Measurements from ENCODE around the gene USF1. TPM values are rescaled to one million over a fixed set of nuclear protein-coding genes. Genes with fewer than 3 reads are reported as not detected.
"Not testable (repeated sequence)": the region's sequence is repeated elsewhere in the genome, so short reads cannot be mapped to it uniquely, and the experiment has no call there.

The USF1 gene
- total RNA-seq, 1 experiment from 2014 or later = 51.2 TPM

DNA sequence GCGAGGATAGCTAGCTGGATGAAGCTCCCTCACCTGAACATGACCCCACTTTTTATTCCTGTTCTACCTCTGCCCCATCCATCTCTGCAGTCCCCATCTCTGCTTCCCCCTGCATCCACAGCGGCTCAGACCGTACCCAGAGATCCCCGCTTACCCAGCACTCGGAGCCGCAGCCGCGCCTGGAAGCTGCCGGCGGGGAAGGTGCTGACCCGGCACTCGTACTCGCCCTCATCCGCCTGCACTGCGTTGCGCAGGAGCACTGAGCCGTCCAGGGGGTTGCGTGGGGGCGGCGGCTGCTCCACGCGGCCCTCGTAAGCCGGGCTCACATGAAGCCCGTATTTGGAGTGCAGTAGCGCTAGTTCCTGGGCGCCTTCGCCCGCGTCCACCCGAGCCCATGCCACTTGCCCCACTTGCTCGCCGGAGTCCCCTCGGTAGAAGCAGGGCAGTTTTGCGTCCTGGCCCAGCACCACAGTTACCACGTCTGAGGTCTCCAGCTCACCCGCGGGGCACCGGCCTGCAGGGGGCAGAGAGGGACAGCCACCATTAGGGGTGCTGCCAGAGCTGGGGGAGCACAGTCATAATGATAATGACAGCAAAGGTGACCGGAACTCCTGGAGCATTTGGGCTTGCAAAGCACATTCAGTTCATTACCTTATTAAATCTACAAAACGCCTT, 33.8 kb upstream of the USF1 start:
- no peak for DNase-seq (ENCODE audit: extremely low read depth, low read depth)

DNA sequence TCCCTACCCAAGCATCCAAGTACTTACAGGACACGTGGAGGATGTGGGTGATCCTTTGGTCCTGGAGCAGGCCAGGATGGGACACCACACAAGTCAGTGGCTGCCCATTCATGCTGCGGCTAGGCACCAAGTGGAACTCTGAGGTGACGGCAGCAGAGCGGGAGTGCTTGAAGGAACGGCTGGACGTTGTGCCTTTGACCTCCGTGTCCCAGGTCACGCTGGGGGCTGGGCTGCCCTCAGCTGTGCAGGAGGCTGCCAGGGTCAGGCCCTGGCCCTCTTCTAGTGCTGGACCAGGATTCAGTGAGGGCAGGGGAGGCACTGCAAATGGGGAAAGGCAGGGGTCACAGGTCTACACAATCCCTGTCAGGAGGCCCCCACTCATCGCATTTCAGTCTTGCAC, 31.6 kb upstream of the USF1 start:
- DNase-seq (ENCODE audit: extremely low read depth, low read depth) = no peak

DNA sequence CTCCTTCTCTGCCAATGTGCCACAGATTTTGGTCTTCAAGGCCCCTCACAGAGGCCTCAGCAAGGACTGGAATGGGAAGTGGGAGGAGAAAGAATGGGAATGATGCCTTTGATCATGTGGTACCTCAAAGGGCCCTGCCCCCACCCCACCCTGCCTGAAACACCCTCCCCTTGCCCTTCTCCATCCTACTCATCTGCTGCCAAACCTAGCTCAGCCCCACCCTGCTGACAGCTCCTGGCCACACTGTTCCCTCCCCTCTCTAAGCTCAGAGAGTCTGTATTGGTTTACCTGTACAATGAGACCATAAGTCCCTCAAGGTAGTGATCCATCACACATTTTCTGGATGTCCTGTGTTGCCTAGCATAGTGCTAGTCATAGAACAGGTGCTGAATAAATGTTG, 30.6 kb upstream of the USF1 start:
- no peak for DNase-seq (ENCODE audit: extremely low read depth, low read depth)

DNA sequence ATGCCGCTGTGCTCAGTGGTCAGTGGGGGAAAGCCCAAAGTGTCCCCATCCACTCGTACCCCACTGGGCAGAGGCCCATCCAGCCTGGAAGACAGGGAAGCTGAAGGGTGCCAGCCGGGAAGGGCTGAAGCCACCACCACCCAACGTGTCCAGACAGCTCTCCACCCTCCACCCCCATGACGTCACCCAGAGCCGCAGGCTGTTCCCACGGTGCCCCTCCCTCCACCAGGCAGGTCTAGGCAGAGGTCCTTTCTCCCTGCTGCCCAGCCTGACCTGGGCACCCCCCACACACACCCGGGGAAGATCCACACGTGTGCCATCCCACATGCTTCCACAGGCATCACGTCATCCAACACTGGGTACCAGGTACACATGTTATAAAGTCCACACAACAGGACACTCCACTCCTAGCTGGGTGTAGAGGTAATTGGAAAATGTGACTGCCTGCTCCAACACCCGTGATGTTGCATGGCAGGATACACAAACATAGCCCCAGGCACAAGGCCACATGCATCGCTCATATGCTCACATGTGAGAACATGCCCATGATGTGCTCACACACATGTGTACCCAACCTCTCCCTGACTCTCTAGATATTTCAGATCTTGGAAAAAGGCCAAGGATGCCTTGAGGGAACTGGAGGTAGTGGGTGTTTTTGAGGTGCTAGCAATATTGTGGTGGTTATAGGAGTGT, 29.0 kb upstream of the USF1 start:
- no peak for DNase-seq (ENCODE audit: extremely low read depth, low read depth)

DNA sequence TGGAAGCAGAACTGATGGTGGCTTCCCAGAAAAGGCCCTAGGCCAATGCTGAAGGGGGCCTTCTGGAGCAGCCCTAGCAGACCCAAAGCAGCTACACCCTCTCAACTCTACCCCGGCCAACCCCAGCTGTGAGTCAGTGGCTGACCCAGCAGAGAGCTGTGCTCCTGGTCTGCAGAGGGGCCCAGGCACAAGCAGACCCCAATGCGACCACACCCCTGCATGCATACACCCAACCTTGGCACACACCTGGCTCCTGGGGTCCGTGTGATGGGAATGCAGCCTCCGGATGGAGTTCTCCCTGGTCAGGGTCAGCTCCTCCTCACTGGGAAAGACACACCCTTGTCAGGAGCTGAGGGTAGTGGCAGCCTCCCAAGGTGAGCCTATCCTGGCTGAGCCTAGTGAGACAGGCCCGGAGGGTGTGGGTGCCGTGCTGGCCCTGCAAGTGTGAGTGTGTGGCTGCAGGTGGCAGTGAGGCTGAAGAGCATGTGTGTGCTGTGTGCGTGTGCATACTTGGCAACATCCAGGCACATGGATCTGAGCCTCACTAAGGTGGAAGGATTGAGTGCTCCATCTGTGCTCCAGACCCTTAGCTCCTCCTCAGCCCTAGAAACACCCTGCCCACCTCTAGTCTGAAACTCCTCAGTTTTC, 27.8 kb upstream of the USF1 start:
- DNase-seq (ENCODE audit: extremely low read depth, low read depth) = no peak

DNA sequence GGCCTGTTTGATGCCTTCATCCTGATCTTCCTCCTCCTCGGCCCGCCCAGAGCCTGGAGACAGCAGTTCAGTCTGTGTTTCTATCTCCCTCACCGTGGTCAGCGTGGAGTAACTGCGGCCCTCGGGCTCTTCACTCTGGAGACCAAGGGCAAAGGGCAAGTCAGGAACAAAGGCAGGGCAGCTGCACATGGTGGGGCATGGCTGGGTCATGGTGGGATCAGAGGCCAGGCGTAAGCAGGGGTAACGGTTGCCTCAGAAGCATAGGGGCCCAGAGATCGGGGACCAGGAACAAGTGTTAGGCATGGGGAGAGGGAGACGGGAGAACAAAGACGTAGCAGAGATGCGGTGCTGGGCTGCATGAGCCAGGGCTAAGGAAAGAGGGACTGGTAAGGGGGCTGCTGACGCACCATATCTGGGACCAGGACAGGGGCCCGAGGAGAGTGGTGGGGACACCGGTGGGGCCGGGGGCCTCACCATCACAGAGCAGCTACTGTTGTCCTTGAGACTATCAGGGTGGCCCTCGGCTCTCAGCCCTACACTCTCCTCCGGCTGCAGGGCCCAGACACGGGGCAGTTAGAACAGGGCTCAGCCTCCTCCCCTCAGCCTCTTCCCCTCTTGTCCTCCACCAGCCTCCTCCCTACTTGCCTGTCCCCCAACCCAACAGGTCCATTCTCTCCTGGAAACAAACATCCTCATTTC, 27.1 kb upstream of the USF1 start:
- no peak for DNase-seq (ENCODE audit: extremely low read depth, low read depth)

DNA sequence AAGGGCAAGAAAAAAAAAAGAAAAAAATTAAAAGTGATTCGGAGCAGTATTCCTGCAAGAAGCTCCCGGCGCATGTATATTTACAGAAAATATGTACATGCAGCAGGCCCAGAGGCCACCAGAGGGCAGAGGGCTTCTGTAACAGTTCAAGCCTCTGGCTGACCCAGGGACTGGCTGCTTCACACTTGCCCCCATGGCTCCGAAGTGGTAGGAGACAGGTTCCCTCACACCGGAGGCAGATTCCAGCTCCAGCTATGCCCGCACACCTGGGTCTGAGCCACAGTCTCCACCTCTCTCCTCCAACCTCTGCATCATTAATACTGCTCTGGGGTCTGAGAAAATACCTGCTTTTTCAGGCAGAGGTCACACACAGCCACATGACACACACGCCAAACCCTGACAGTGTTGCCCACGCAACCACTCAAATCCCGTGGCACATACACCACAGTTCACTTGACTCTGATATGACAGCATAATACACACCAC, 26.2 kb upstream of the USF1 start:
- DNase-seq (ENCODE audit: extremely low read depth, low read depth) = peak; percentile 44

DNA sequence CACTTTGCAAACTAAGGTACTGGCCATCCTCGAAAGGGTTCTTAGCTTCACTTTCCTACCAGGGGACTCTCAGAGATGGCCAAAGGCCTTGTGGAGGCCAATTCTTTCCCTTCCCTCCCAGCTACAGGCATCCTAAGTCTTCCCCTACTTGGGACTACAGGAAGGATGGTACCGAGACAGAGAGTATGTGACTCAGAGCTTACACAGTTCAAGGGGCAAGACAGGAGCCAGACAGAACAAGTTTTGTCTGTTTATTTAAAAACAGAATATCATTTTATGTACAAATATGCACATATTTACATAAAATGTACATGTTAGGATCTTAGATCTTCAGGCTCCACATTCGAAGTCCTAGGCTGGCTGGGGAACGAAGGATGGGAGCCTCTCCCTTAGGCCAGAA, 25.0 kb upstream of the USF1 start:
- DNase-seq (ENCODE audit: extremely low read depth, low read depth) = no peak

DNA sequence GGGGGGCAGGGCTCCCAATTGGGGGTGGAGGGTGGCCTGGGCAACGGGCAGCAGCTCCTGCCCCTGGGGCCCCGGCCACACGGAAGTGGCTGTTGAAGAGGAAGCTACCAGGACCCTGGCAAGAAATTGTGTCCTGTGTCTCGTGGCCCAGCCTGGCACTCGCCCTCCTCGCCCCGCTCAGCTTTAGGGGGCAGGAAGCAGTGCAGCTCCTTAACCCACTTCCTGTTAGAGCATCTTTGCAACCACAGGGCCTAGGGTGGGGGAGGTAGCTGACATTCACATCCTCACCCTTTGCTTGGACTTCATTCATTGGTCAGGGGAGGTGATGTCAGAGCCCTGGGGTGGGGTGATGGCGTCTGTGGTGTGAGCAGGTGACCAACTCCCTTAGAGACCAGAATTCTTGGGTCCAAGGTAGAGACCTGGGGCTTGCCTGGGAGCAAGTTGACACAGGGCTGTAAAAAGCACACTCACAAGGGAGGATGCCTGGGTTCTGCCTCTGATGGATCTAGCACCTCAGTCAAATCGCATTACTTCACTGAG, 24.0 kb upstream of the USF1 start, which contains the start of gene ARHGAP30:
Gene ARHGAP30 (minus strand): TSS at position 161 of the 540 bp plus-strand sequence. CDS start 267 bp downstream, outside the sequence.
- DNase-seq (ENCODE audit: extremely low read depth, low read depth) = no peak

DNA sequence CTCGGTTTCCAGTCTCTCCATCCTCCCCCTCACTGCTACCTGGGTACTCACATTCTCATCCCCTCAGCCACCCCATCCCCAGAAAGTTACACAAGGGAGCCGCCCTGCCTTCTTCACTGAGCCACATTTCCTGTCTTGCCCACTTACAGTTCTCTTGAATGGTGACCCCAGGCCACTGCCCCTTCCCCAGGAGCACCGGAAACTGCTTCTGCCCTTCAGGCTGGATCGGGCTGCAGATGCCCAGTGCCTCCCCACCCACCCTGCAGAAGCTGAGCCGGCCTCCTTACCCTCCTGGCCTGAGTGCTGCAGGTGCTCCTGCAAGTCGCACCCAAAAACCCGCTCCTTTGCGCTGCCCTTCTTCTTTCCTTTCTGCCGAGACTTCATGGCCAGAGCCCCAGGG, 23.5 kb upstream of the USF1 start:
- no peak for DNase-seq (ENCODE audit: extremely low read depth, low read depth)

DNA sequence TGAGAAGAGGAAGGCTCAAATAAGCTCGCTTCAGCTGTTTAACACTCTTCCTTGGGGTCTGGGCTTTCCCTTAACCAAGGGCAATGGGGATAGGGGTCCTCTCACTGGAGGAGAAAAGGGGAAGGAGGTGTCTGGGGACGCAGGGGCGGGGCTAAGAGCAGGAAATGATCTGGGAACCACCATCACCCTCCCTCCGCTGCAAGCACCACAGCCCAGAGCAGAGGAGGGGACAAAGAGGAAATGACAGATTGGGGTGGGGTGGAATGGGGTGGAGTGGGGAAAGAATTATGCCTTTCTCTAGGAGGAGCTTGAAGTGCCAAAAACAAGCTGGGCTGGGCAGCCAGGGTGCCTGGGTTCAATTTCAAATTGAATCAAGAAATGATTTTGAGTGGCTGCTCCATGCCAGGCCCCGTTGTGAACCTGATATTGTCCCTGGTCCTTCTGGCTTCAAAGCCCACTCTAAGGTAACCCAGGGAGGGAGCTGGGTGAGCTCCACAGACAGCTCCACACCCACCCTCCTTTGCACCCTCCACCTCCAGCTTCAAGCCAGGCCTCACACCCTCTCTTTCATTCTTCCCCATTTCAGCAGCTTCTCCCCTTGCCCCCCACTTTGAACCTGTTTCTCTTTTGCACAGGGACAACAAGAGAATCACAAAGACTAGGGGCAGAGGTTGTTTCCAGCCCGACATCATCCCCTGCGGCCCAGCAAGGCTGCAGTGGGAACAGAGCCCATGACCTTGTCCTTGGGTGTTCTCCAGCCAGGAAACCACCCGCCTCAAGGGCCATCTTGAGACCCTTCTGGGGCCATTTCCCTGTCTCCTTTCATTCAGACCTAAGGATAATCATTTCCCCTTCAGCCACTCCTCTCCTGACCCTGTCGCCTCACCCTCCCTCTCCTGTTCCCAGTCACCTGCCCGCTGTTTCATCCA, 22.8 kb upstream of the USF1 start:
- DNase-seq (ENCODE audit: extremely low read depth, low read depth) = no peak

DNA sequence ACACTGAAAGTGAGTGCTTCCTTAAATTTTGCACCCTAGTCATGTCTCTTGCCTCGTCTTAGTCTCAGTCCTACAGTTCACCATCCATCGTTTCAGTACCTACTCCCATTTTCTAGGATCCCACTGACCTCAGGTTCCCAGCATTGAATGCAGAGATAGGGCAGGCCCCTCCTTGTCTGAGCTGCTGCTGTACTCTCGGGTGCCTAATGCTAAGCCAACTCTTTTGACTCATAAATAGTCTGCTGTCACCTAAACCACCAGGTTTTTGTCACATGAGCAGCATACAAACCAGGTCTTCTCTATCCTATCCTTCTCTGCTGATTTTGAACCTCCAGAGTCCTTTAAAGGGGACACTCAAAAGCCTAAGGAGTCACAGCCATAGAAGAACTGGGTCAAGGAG, 20.9 kb upstream of the USF1 start:
- no peak for DNase-seq (ENCODE audit: extremely low read depth, low read depth)

DNA sequence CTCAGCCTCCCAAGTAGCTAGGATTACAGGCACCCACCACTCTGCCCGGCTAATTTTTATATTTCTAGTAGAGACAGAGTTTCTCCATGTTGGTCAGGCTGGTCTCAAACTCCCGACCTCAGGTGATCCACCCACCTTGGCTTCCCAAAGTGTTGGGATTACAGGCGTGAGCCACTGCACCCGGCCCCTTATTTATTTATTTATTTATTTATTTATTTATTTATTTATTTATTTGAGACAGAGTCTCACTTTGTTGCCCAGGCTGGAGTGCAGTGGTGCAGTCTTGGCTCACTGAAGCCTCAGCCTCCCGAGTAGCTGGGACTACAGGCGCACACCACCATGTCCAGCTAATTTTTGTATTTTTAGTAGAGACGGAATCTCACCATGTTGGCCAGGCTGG, 19.9 kb upstream of the USF1 start:
- DNase-seq (ENCODE audit: extremely low read depth, low read depth) = not testable (repeated sequence)

DNA sequence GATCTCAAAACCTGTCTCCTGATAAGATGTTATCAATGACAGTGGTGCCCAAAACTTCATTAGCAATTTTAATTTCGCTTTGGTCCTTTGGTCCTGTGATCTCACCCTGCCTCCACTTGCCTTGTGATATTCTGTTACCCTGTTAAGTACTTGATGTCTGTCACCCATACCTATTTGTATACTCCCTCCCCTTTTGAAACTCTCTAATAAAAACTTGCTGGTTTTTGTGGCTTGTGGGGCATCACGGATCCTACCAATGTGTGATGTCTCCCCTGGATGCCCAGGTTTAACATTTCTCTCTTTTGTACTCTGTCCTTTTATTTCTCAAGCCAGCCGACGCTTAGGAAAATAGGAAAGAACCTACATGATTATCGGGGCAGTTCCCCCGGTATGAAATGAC, 18.2 kb upstream of the USF1 start:
- not testable (repeated sequence) for DNase-seq (ENCODE audit: extremely low read depth, low read depth)

DNA sequence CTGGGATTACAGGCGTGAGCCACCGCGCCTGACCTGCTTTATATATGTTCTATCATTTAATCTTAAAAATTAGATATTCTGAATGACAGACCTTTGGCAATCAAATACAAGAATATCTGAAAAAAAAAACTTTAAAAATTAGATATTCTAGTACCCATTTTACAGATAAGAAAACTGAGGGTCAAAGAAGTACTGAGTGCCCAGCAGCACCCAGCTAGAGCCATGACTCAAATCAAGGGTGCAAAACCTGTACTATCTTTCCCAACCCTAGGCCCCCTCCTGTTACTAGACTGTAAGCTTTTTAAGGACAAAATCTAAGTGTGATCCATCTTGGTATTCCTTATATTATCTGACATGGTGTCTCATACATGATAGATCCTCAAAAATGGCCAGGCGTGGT, 15.6 kb upstream of the USF1 start:
- no peak for DNase-seq (ENCODE audit: extremely low read depth, low read depth)

DNA sequence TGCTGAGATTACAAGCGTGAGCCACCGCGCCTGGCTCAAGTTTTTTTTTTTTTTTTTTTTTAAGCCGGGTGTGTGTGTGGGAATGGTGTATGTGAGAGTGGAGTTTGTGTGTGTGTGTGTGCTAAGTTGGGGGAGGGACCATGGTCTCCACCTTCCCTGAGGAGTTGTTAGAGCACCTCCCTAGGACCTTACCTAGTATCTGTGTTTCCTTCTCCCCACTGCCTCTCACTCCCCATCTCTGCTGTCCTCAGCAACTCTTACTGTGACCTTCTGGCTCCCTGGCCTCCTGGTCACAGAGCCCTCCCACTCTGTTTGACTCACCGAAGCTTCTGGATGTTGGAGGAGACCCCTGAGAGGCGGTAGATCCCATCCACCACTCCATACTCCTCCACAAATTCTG, 13.5 kb upstream of the USF1 start:
- DNase-seq (ENCODE audit: extremely low read depth, low read depth) = no peak

DNA sequence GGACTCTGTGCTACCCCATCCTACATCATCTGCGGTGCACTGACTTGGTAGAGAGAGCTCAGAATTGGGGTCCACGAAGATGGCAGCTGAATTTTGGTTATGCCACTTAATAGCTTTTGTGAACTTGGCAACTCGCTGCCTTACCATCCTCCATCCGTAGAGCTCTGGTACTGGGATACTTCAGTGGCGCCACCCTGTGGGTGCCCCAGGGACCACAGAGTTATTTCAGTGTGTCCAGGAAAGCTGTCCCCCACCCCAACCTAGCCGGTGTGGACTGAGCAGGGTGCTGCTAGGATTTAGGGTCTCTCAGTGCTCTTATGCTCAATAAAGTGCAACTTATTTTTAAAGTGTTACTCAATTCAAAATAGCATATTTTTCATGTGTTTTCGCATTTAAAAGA, 9.0 kb upstream of the USF1 start:
- DNase-seq (ENCODE audit: extremely low read depth, low read depth) = no peak

DNA sequence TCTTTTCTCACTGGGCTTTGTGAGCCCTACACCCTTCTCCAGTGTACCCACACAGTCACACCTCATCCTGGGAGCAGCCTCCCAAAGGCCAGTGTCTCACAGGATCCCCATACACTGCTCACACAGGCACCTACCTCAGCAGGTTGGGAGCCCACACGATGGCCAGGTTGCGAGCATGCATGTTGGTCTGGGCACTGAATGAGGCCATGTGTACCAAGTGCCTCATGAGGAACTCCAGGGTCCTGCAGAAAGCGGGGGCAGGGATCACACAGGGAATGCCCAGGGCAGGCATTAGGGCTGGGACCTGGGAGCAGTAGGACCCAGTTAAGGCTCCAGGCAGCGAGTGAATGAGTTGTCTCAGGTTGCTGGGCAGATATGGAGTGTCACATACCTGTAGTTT, 8.5 kb upstream of the USF1 start:
- no peak for DNase-seq (ENCODE audit: extremely low read depth, low read depth)

DNA sequence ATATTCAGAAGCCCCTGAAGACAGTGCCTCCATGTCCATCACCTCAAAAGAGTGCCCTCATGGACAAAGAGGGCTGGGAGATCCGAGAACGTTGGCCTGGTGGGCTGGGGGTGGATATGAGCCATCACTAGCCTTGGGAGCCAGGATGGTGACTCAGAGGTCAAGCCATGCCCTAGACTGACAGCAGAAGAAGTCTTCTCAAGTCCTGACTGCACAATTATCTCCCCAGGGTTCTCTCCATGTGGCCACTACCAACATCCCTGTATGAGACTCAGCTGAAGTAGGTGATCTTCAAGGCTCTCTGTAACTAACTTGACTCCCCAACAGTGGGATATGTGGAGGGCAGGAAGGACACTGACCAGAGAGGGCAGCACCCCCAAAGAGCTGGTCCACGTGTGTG, 7.1 kb upstream of the USF1 start:
- DNase-seq (ENCODE audit: extremely low read depth, low read depth) = no peak

DNA sequence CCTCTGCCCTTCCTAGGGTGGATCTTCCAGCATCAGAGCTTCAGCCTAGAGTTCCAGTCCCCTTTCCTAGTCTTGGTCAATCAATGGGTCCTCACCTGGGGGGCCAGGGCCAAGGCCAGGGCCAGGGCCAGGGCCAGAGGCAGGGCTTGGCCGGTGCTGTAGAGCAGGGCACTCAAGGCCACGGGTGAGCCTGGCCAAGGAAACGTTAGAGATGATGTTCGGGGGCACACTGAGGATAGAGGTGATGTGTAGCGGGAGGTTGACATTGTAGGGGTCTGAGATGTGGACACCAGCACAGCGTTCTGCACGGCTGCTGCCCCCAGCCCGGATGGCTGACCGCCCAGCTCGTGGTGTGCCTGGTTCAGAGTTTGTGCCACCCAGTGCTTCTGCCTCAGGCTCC, 5.4 kb upstream of the USF1 start:
- DNase-seq (ENCODE audit: extremely low read depth, low read depth) = no peak
